ENCODE results near the gene LRR1.
A peak's percentile ranks its signal among the peaks of the same experiment; 100 is the strongest.
"Not testable (repeated sequence)": the region's sequence is repeated elsewhere in the genome, so short reads cannot be mapped to it uniquely, and the experiment has no call there.

Gene LRR1

DNA sequence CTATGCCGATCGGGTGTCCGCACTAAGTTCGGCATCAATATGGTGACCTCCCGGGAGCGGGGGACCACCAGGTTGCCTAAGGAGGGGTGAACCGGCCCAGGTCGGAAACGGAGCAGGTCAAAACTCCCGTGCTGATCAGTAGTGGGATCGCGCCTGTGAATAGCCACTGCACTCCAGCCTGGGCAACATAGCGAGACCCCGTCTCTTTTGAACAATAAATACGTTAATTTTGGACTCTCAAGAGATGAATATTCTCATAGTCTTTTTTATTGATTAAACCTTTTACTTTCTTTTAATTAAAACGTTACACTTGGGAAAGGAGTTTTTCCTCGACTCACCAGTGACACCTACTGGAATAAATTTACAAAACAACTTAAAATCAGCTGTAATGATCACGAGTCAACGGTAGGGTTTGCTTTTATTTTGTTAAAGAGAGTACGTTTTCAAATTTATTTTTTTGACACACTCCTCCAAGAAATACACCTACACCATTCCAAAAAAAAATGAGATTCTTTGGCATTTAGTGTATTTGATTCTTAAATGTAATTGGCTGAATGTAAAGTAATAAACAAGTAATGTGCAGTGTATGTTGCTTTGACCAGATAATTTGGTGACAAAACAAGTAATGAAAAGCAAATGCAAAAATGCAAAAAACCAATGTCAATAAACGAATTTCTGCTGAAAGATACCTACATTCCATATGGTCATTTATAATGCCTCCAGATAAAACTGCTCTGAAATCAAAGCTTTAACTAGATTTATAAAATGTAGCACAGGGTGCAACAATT, 11.9 kb upstream of the LRR1 start:
- peak; percentile 59 for DNase-seq

DNA sequence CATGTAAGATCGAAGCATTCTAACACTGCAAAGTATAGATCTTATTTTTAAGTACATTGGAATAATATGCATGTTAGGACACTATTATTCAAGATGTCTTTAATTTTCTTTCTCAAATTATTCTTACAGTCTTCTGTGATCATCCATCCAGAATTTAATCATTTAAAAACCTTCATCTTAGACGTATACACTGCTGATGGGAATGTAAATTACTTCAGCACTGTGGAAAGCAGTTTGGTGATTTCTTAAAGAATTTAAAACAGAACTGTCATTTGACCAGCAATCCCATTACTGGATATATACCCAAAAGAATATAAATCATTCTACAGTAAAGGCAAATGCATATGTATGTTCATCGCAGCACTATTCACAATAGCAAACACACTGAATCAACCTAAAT, 9.4 kb upstream of the LRR1 start:
- no peak for DNase-seq

- no peak for DNase-seq
These were observed 5.7 kb upstream of the LRR1 start for GRCh38 chr14:49593016-49593415.

- no peak for DNase-seq
These were observed 4.2 kb upstream of the LRR1 start for GRCh38 chr14:49594347-49595091.

DNA sequence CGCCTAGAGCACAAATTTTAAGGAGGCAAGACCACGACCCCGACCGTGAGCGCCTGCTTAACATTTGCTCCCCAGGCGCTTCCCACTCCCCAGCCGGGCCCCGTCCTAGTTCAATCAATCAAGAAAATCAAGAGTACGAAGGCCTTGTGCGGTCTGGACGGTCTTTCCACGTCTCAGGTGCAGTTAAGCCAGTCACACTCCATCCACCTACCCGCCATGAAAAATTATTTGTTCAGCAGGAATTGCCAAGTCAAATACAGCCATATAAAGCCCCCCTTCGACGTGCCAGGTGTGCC, 603 bp upstream of the LRR1 start:
- no peak for DNase-seq

DNA sequence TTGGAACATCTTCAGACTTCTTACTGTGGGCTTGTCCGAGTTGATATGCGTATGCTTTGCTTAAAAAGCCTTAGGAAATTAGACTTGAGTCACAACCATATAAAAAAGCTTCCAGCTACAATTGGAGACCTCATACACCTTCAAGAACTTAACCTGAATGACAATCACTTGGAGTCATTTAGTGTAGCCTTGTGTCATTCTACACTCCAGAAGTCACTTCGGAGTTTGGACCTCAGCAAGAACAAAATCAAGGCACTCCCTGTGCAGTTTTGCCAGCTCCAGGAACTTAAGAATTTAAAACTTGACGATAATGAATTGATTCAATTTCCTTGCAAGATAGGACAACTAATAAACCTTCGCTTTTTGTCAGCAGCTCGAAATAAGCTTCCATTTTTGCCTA, 8.8 kb downstream of the LRR1 start:
- no peak for DNase-seq

- no peak for DNase-seq
These were observed 13.5 kb downstream of the LRR1 start for GRCh38 chr14:49612251-49612650.

DNA sequence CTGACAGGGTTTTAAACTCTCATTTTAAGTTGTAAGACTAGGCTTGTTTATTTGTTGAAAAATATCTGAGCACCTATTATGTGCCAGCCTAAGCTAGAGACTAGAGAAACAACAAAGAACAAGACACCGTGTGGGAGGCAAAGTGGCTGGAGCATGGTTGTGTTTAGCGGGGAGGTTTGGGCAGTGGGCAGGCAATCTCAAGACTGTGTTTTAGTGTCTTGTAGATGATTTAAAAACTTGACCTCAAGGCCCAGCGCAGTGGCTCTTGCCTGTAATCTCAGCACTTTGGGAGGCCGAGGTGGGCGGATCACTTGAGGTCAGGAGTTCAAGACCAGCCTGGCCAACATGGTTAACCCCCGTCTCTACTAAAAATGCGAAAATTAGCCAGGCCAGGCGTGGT, 13.9 kb downstream of the LRR1 start:
- no peak for DNase-seq

DNA sequence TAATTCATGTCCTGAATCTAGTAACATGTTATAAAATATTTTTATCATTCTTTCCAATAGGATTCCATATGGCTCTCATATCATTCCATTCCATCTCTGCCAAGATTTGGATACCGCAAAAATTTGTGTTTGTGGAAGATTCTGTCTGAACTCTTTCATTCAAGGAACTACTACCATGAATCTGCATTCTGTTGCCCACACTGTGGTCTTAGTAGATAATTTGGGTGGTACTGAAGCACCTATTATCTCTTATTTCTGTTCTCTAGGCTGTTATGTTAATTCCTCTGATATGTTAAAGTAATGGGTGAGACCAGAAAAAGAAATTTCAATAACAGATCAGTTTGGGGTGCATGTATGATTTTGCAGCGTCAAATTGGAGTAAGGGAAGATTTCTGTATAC, 15.5 kb downstream of the LRR1 start:
- no peak for DNase-seq

GRCh38 chr14:49615776-49616175, 17.0 kb downstream of the LRR1 start:
- no peak for DNase-seq

DNA sequence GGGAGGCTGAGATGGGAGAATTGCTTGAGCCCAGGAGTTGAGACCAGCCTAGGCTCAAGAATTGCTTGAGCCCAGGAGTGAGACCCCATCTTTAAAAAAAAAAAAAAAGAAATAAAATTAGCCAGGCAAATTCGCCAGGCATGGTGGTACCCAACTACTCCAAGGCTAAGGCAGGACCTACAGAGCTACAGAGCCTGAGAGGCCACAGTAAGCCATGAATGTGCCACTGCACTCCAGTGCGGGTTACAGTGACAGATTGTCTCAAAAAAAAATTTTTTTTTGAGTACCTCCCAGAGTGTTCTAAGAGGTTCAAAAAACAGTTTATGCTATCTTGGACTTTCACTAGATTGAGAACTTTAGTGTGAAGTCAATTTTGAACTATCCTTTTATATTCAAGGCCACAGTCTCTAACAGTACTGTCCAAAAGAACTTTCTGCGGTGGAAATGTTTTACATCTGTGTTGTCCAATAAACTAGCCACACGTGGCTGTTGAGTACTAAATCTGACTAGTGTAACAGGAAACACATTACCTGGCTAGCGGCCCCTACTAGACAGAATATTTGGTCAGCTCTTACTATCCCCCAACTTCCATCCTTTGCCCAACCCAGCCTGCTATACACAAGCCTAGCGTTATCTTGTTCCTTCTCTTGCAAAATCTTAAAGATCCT, 19.2 kb downstream of the LRR1 start:
- no peak for DNase-seq

GRCh38 chr14:49619273-49619672, 20.5 kb downstream of the LRR1 start:
- DNase-seq, result not testable (repeated sequence)

- DNase-seq, result no peak
These were observed 21.0 kb downstream of the LRR1 start for GRCh38 chr14:49619730-49620129.

DNA sequence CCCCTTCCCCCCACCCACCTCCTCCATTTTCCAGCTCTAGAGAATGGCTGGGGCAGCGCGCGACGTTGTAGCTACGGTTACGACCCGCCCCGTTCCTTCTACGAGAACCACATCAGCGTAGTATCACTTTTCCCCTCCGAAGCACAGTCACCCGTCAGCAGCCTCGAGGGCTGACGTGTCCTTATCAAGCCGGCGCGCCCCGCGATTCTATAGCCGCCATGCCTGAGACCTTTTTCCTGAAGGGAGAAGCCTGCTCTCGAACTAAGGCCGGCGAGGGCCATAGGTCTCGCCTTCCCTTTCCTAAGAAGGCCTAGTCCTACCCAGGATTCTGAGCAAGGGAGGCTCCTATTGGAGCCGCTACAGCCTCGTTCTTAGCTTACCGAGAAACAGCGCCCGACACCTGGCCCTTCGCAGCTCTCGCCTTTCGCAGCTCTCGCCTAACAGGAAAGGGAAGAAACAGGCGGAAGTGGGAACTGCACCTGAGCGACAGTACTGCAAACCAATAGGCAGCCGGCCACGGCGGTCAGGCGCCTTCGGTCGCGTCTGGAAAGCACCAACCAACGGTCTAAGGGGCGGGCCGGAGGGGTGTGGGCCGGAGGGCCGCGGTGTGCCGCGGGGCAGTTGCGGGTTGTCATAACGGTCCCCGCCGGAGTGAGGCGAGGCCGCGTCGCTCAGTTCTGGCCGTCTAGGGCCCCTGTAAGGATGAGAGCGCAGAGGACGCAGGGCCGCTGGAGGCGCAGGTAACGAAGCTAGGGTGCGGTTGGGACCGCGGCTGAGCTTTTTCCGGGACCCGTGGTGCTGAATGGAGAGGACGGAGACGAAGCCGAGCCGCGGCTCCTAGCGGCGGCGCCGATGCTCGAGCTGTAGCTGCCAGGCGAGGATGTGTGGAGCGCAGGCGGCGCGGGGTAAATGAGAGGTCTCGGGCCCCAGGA, 21.7 kb downstream of the LRR1 start, which contains the start of the genes MGAT2 and RPL36AL:
MGAT2 (plus strand) TSS at position 618 of the 932 bp plus-strand sequence. CDS start 470 bp downstream, outside the sequence.
RPL36AL (minus strand) TSS at position 445 of the 932 bp plus-strand sequence. CDS start 1,522 bp downstream, outside the sequence.
- peak; percentile 97 for DNase-seq

GRCh38 chr14:49621114-49621881, 22.6 kb downstream of the LRR1 start:
- peak; percentile 48 for DNase-seq

DNA sequence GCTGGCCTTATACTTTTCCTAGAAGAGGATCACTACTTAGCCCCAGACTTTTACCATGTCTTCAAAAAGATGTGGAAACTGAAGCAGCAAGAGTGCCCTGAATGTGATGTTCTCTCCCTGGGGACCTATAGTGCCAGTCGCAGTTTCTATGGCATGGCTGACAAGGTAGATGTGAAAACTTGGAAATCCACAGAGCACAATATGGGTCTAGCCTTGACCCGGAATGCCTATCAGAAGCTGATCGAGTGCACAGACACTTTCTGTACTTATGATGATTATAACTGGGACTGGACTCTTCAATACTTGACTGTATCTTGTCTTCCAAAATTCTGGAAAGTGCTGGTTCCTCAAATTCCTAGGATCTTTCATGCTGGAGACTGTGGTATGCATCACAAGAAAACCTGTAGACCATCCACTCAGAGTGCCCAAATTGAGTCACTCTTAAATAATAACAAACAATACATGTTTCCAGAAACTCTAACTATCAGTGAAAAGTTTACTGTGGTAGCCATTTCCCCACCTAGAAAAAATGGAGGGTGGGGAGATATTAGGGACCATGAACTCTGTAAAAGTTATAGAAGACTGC, 23.4 kb downstream of the LRR1 start:
- DNase-seq, result peak; percentile 16

GRCh38 chr14:49623387-49623786, 24.6 kb downstream of the LRR1 start:
- no peak for DNase-seq

DNA sequence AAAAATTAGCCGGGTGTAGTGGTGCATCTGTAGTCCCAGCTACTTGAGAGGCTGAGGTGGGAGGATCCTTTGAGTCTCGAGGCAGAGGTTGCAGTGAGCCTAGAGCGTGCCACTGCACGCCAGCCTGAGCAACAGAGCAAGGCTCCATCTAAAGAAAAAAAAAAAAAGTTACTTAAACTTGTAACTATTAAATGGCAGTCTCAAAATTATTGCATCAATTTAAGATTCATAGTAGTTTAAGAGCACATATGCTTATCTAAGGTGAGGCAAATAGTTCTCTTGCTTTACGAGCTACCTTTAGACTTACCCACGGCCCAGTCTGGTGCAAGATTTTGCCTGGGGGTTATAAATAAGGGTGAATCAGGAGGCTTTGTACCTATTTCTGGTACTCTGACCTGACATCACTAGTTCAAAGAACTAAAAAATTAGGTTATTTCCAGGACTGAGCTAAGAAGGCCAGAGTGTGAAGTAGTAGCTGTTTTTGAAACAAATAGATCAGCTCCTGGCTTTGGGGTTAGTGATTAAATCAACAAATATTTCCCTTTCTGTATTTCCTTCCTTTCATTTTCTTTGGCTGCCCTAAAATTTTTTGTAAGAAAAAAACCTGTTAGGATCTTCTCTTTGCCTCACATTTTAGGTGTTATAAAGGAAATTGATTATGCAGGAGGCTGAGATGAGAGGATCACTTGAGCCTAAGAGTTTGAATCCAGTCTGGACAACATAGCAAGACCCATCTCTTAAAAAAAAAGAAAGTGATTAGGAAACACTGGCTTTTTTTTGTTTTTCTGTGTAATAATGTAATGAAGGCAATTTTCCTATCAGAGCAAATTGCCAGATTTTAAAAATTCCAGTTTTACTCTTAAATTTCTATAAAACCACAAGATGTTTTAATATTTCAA, 25.4 kb downstream of the LRR1 start:
- DNase-seq, result no peak

DNA sequence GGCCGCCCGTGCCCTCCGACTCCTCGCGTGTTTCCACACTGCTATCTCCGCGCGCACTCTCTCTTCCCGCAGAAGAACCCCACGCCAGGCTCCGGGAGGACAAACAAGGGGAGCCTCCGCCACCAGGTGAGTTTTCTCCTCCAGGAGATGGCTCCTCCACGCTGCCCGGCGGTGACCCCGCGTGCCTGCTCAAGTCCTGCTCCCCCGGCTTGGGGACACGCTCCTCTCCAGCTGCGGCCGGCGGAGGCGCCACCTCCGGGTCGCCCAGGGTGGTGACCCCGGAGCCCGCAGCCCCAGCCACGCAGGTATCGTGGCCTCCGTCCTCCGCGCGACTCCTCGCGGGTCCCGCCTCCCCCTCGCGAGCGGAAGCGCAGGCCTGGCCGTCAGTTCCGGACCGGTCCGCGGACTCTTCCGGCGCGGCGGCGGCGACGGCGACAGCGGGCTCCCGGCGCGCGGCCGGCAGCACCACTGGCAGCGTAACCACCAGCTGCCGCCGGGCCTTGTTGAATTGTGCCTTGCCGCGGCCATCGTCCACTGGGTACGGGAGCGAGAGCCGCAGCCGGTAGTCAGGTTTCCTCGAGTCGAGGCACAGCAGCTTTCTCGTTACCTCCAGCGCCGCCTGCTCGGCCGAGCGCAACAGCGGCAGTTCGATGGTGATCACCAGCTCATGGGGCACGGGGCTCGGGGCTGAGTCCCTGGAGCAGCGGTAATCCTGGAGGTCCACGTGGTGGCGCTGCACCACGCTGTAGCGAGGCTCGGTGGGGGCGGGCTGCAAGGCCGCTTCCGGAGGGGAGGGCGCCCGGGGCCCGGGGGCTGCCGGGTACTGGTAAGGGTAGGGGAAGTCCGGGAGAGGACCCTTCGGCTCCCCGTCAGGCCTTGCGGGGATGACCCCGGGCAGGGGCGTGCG, 35.2 kb downstream of the LRR1 start:
- DNase-seq, result peak; percentile 94

Measured in NCI-H1105 treated with DMSO at 0.1 percent for 48 hours (cell line).